AG09309 (cell line): ENCODE results near the gene TMEM86B.

Source experiments
- DNase-seq: peaks from one replicate; pipeline ENCODE4 v3.0.0-alpha.2; 2010; ENCODE audit warnings: low read depth
- H3K4me3 ChIP-seq: 2 replicates; pipeline ENCODE4 v1.5.1; 2011; ENCODE audit warnings: mild to moderate bottlenecking, low read depth, low read length, moderate library complexity; ENCODE audit not compliant: control insufficient read depth
- CTCF ChIP-seq: IDR thresholded peaks from 2 replicates; pipeline ENCODE4 v1.5.1; 2011; ENCODE audit warnings: mild to moderate bottlenecking, low read depth, low read length, inconsistent platforms; ENCODE audit not compliant: insufficient read depth, control insufficient read depth; ENCODE audit errors: missing control alignments

TMEM86B gene

GRCh38 chr19:55257461-55258420 is 29.2 kb upstream of the TMEM86B start:
- DNase-seq = no peak
- TF ChIP-seq CTCF = no peak

GRCh38 chr19:55256562-55257460 is 28.2 kb upstream of the TMEM86B start:
- peak overlapping the region; percentile 94 for H3K4me3 ChIP-seq
- DNase-seq = no peak
- no peak for TF ChIP-seq CTCF

More at GRCh38 chr19:55257461-55258420, 29.2 kb upstream of the TMEM86B start:
- peak overlapping the region; percentile 94 for H3K4me3 ChIP-seq

- no peak for DNase-seq
These were observed 27.3 kb upstream of the TMEM86B start for GRCh38 chr19:55255618-55256423.

GRCh38 chr19:55254625-55254977 is 26.0 kb upstream of the TMEM86B start:
- H3K4me3 ChIP-seq = no peak overlapping the region
- no peak for DNase-seq
- TF ChIP-seq CTCF = no peak

More at GRCh38 chr19:55255618-55256423, 27.3 kb upstream of the TMEM86B start:
- peak overlapping the region; percentile 3; the same call in 1 of the 2 replicates for H3K4me3 ChIP-seq
- TF ChIP-seq CTCF = no peak

- H3K4me3 ChIP-seq = no peak overlapping the region
- no peak for DNase-seq
- no peak for TF ChIP-seq CTCF
These were observed 25.5 kb upstream of the TMEM86B start for GRCh38 chr19:55253842-55254624.
